Measurements from ENCODE around the gene SESN1. TPM values are rescaled to one million over a fixed set of nuclear protein-coding genes. Genes with fewer than 3 reads are reported as not detected.
A peak's percentile ranks its signal among the peaks of the same experiment; 100 is the strongest.

Gene SESN1
- total and polyA plus RNA-seq, 9 of the 15 experiments (the other 6 are each of a cell fraction or from before 2014, with no cell fraction given): 3.1 to 13.0 (median 7.4) TPM

GRCh38 chr6:109009236-109009961, 85.2 kb downstream of the SESN1 start (continued):
- TF ChIP-seq ZNF699 (CRISPR knock-in tag; IDR thresholded peaks at IDR 0.05; ENCODE audit: insufficient replicate concordance) (no peak), THAP12 (CRISPR knock-in tag; IDR thresholded peaks at IDR 0.05) (peak; percentile 14; the same call in 1 of the 2 replicates), THRAP3 (IDR thresholded peaks at IDR 0.05; ENCODE audit: borderline replicate concordance) (no peak), GMEB1 (CRISPR knock-in tag; IDR thresholded peaks at IDR 0.05) (peak; percentile 79), NR0B1 (IDR thresholded peaks at IDR 0.05; ENCODE audit: partially characterized antibody) (no peak), SAP30 (IDR thresholded peaks at IDR 0.05; ENCODE audit: borderline replicate concordance, insufficient read depth, low read depth, low read length, poor library complexity, severe bottlenecking) (peak; percentile 33), BMI1 (IDR thresholded peaks at IDR 0.05; ENCODE audit: low read length) (no peak), SPI1 (IDR thresholded peaks at IDR 0.05; ENCODE audit: borderline replicate concordance, low read depth, low read length) (no peak), ATF7 (IDR thresholded peaks at IDR 0.05) (0 out of 2 replicates have a peak, but pooled peaks have one; percentile 49), PCBP1 (IDR thresholded peaks at IDR 0.05; ENCODE audit: low read depth, low read length, poor library complexity, severe bottlenecking) (no peak), ATF2 (CRISPR knock-in tag; IDR thresholded peaks at IDR 0.05) (no peak), HLTF (IDR thresholded peaks at IDR 0.05) (no peak), CTCF (IDR thresholded peaks at IDR 0.05 in 2 of 3, conservative IDR thresholded peaks at IDR 0.05 in 1 of 3; ENCODE audit: insufficient read depth in 2 of 3, low read depth in 1 of 3, low read length in 3 of 3) (peak in 1 of 3 experiments; percentile 6; a peak in 1 of 6 replicates), ZBTB2 (IDR thresholded peaks at IDR 0.05) (no peak), U2AF2 (optimal IDR thresholded peaks at IDR 0.05; ENCODE audit: low read depth, low read length) (no peak), RAD51 (IDR thresholded peaks at IDR 0.05; ENCODE audit: borderline replicate concordance, low read depth) (no peak)
